GM06990 (cell line): ENCODE results near the gene ARL10.

Source experiments
- DNase-seq: peaks from one replicate; pipeline ENCODE4 v3.0.0-alpha.2; 2011; ENCODE audit not compliant: insufficient read length; ENCODE audit errors: extremely low read depth
- H3K27me3 ChIP-seq: replicated peaks from 2 replicates; pipeline ENCODE4 v1.6.0; 2011; ENCODE audit warnings: low read length; ENCODE audit not compliant: control insufficient read depth, insufficient read depth
- H3K36me3 ChIP-seq: 2 replicates; pipeline ENCODE4 v1.5.1; 2011; ENCODE audit warnings: low read length; ENCODE audit not compliant: control insufficient read depth, insufficient read depth
- H3K4me3 ChIP-seq: replicated peaks from 2 replicates; pipeline ENCODE4 v1.5.1; 2011; ENCODE audit warnings: low read depth, mild to moderate bottlenecking, control low read depth, low read length
- CTCF ChIP-seq: IDR thresholded peaks from 2 replicates; pipeline ENCODE4 v1.5.1; 2011; ENCODE audit warnings: low read length, control low read depth, mild to moderate bottlenecking, inconsistent platforms; ENCODE audit not compliant: insufficient read depth, poor library complexity, severe bottlenecking

ARL10 gene

GRCh38 chr5:176364765-176365350, 429 bp upstream of the ARL10 start:
- no peaks in the 10 kb centered on the region; the same call in 1 of the 2 replicates for H3K36me3 ChIP-seq
- no peaks in the 10 kb centered on the region for H3K27me3 ChIP-seq
- peak overlapping the region; percentile 70 for H3K4me3 ChIP-seq
- DNase-seq = no peak
- no peak for TF ChIP-seq CTCF

- no peak for TF ChIP-seq CTCF
- peak; percentile 23 for DNase-seq
- Histone ChIP-seq H3K27me3 (no peaks in the 10 kb centered on the region), H3K4me3 (peak overlapping the region; percentile 70), H3K36me3 (no peaks in the 10 kb centered on the region; the same call in 1 of the 2 replicates)
These were observed 1.1 kb downstream of the ARL10 start for GRCh38 chr5:176366232-176366894.

GRCh38 chr5:176368726-176369125, 3.4 kb downstream of the ARL10 start:
- no peak for DNase-seq
- no peak overlapping the region for H3K4me3 ChIP-seq
- no peaks in the 10 kb centered on the region for H3K27me3 ChIP-seq
- no peaks in the 10 kb centered on the region; the same call in none of the 2 replicates for H3K36me3 ChIP-seq
- TF ChIP-seq CTCF = no peak

- H3K36me3 ChIP-seq = no peaks in the 10 kb centered on the region; the same call in none of the 2 replicates
- no peaks in the 10 kb centered on the region for H3K27me3 ChIP-seq
- TF ChIP-seq CTCF = no peak
These were observed 4.8 kb downstream of the ARL10 start for GRCh38 chr5:176369934-176370711.

GRCh38 chr5:176371621-176372539, 6.6 kb downstream of the ARL10 start:
- no peak for TF ChIP-seq CTCF
- DNase-seq = no peak
- Histone ChIP-seq H3K4me3 (no peak overlapping the region), H3K36me3 (no peaks in the 10 kb centered on the region; the same call in none of the 2 replicates), H3K27me3 (no peaks in the 10 kb centered on the region)

More at GRCh38 chr5:176369934-176370711, 4.8 kb downstream of the ARL10 start:
- no peak for DNase-seq
- no peak overlapping the region for H3K4me3 ChIP-seq
